ENCODE results near the gene RBM47. TPM values are rescaled to one million over a fixed set of nuclear protein-coding genes. Genes with fewer than 3 reads are reported as not detected.

The RBM47 gene
- polyA plus RNA-seq, 1 experiment: 0.62 TPM

- H3K9me3 ChIP-seq (ENCODE audit: control insufficient read depth, insufficient read depth, low read length): no peaks in the 10 kb centered on the region
- H3K27ac ChIP-seq (ENCODE audit: low read depth, low read length): no peak overlapping the region
- POLR2A ChIA-PET: no interaction called here
- DNase-seq (ENCODE audit: low read depth, low spot score): no peak
- CTCF ChIA-PET: interaction anchor here (1.4 kb wide), 1 partner anchor 181 kb away, joined by 3 read pairs; no protein-coding TSS in a partner anchor
- H3K4me3 ChIP-seq (ENCODE audit: low read depth, low read length): no peak overlapping the region
- H3K27me3 ChIP-seq (ENCODE audit: control insufficient read depth, insufficient read depth, low read length): no peaks in the 10 kb centered on the region
- TF ChIP-seq CTCF (IDR thresholded peaks at IDR 0.05; ENCODE audit: low read depth, low read length): no peak
These were observed 139.2 kb downstream of the RBM47 start for GRCh38 chr4:40490481-40490880.

GRCh38 chr4:40489961-40490360 is 139.7 kb downstream of the RBM47 start:
- DNase-seq (ENCODE audit: low read depth, low spot score): no peak
- H3K4me3 ChIP-seq (ENCODE audit: low read depth, low read length): no peak overlapping the region
- H3K27me3 ChIP-seq (ENCODE audit: control insufficient read depth, insufficient read depth, low read length): no peaks in the 10 kb centered on the region
- POLR2A ChIA-PET: interaction anchor here (0.6 kb wide), 1 partner anchor 126 kb away, joined by 8 read pairs; no protein-coding TSS in a partner anchor
- no peak overlapping the region for H3K27ac ChIP-seq (ENCODE audit: low read depth, low read length)
- CTCF ChIA-PET: interaction anchor here (1.4 kb wide), 1 partner anchor 180 kb away, joined by 3 read pairs; no protein-coding TSS in a partner anchor
- H3K9me3 ChIP-seq (ENCODE audit: control insufficient read depth, insufficient read depth, low read length): no peaks in the 10 kb centered on the region
- TF ChIP-seq CTCF (IDR thresholded peaks at IDR 0.05; ENCODE audit: low read depth, low read length): no peak

- no peak for TF ChIP-seq CTCF (IDR thresholded peaks at IDR 0.05; ENCODE audit: low read depth, low read length)
- no peaks in the 10 kb centered on the region for H3K27me3 ChIP-seq (ENCODE audit: control insufficient read depth, insufficient read depth, low read length)
- no peaks in the 10 kb centered on the region for H3K9me3 ChIP-seq (ENCODE audit: control insufficient read depth, insufficient read depth, low read length)
- no peak for DNase-seq (ENCODE audit: low read depth, low spot score)
- ChIA-PET POLR2A (no interaction called here), CTCF (interaction anchor here (0.6 kb wide), 1 partner anchor 90 kb away, joined by 5 read pairs; no protein-coding TSS in a partner anchor)
- H3K4me3 ChIP-seq (ENCODE audit: low read depth, low read length): no peak overlapping the region
- peak overlapping the region; percentile 3 for H3K27ac ChIP-seq (ENCODE audit: low read depth, low read length)
These were observed 143.1 kb downstream of the RBM47 start for GRCh38 chr4:40486534-40486933.

- Histone ChIP-seq H3K27me3 (ENCODE audit: control insufficient read depth, insufficient read depth, low read length) (no peaks in the 10 kb centered on the region), H3K27ac (ENCODE audit: low read depth, low read length) (no peak overlapping the region), H3K9me3 (ENCODE audit: control insufficient read depth, insufficient read depth, low read length) (no peaks in the 10 kb centered on the region), H3K4me3 (ENCODE audit: low read depth, low read length) (no peak overlapping the region)
- DNase-seq (ENCODE audit: low read depth, low spot score): no peak
- no peak for TF ChIP-seq CTCF (IDR thresholded peaks at IDR 0.05; ENCODE audit: low read depth, low read length)
- ChIA-PET CTCF (no interaction called here), POLR2A (interaction anchor here (0.6 kb wide), 1 partner anchor 9 kb away, joined by 6 read pairs; no protein-coding TSS in a partner anchor)
These were observed 145.1 kb downstream of the RBM47 start for GRCh38 chr4:40484346-40485090.

GRCh38 chr4:40482985-40483647 is 146.5 kb downstream of the RBM47 start:
- Histone ChIP-seq H3K27me3 (ENCODE audit: control insufficient read depth, insufficient read depth, low read length) (no peaks in the 10 kb centered on the region), H3K9me3 (ENCODE audit: control insufficient read depth, insufficient read depth, low read length) (no peaks in the 10 kb centered on the region), H3K4me3 (ENCODE audit: low read depth, low read length) (no peak overlapping the region), H3K27ac (ENCODE audit: low read depth, low read length) (no peak overlapping the region)
- DNase-seq (ENCODE audit: low read depth, low spot score): no peak
- ChIA-PET POLR2A (no interaction called here), CTCF (no interaction called here)
- no peak for TF ChIP-seq CTCF (IDR thresholded peaks at IDR 0.05; ENCODE audit: low read depth, low read length)
